ENCODE measurements around the gene CMTM3. TPM values are rescaled to one million over a fixed set of nuclear protein-coding genes. Genes with fewer than 3 reads are reported as not detected.

CMTM3 gene
- polyA plus RNA-seq, 1 of the 3 experiments (the other 2 are of a cell fraction): 69.4 TPM

GRCh38 chr16:66651474-66651765 is 46.9 kb downstream of the CMTM3 start:
- peaks cover 21% of the 10 kb centered on the region; the same call in 1 of the 2 replicates for H3K79me2 ChIP-seq (ENCODE audit: insufficient read depth)
- H3K9me2 ChIP-seq: no peaks in the 10 kb centered on the region
- TF ChIP-seq TCF12 (IDR thresholded peaks at IDR 0.05) (no peak), EP300 (IDR thresholded peaks at IDR 0.05; ENCODE audit: borderline replicate concordance in 1 of 2, low read depth in 1 of 2, low read length in 1 of 2) (no peak), USF2 (IDR thresholded peaks at IDR 0.05; ENCODE audit: borderline replicate concordance, low read depth, low read length) (no peak), SIN3A (IDR thresholded peaks at IDR 0.05; ENCODE audit: borderline replicate concordance, low read depth, low read length) (no peak), RAD21 (IDR thresholded peaks at IDR 0.05; ENCODE audit: low read length) (no peak), FOXJ3 (CRISPR knock-in tag; IDR thresholded peaks at IDR 0.05) (no peak), SMC3 (IDR thresholded peaks at IDR 0.05; ENCODE audit: low read depth, low read length) (no peak), CHD2 (IDR thresholded peaks at IDR 0.05; ENCODE audit: low read length, partially characterized antibody) (no peak), NRF1 (IDR thresholded peaks at IDR 0.05; ENCODE audit: low read depth, low read length) (no peak), ELF1 (IDR thresholded peaks at IDR 0.05) (no peak), YY1 (IDR thresholded peaks at IDR 0.05; ENCODE audit: low read depth) (no peak), FOSL2 (IDR thresholded peaks at IDR 0.05; ENCODE audit: borderline replicate concordance, low read depth) (no peak)
- no peaks in the 10 kb centered on the region for H3F3A ChIP-seq (replicated peaks; ENCODE audit: insufficient read depth)
- H3K9ac ChIP-seq: 0 out of 2 replicates have a peak overlapping the region, but pooled peaks have one; percentile 14
- ChIA-PET CTCF (interaction anchor here (0.6 to 2.5 kb wide), 52 partner anchors 8 to 244 kb away, joined by 3 to 66 read pairs (median 5); partner anchors contain the start of genes CKLF, CMTM3, CMTM4 and DYNC1LI2), POLR2A (interaction anchor here (1.7 kb wide), 1 partner anchor 9 kb away, joined by 7 read pairs; no protein-coding TSS in a partner anchor)
- WGBS (ENCODE audit: low lambda C conversion rate): 42% methylated on average over 2 of the region's 2 CpGs
- peak overlapping the region; percentile 38 to 46 for H3K4me3 ChIP-seq (ENCODE audit: low read depth in 2 of 2, low read length in 1 of 2)
- no peak overlapping the region; a peak in 1 of 4 replicates for H3K27ac ChIP-seq (ENCODE audit: low read depth in 2 of 2, low read length in 1 of 2)
- no peaks in the 10 kb centered on the region for H4K20me1 ChIP-seq (ENCODE audit: insufficient read depth)
- DNase-seq: no peak
- H3K9me3 ChIP-seq: no peaks in the 10 kb centered on the region
- peak overlapping the region; percentile 54; the same call in 1 of the 2 replicates for H2AFZ ChIP-seq (ENCODE audit: low read depth)
- H3K4me2 ChIP-seq: peak overlapping the region; percentile 63
- H3K4me1 ChIP-seq (ENCODE audit: control insufficient read depth in 1 of 2, insufficient read depth in 2 of 2, low read depth in 1 of 2, low read length in 1 of 2): peaks cover 4 to 6% of the 10 kb centered on the region in 2 experiments; a peak in 2 of 4 replicates
- H3K36me3 ChIP-seq (replicated peaks in 1 of 2; ENCODE audit: control insufficient read depth in 1 of 2, insufficient read depth in 2 of 2, low read length in 1 of 2): no peaks in the 10 kb centered on the region
- no peaks in the 10 kb centered on the region for H3K27me3 ChIP-seq (ENCODE audit: insufficient read depth)

GRCh38 chr16:66651965-66652364 is 47.5 kb downstream of the CMTM3 start:
- no peaks in the 10 kb centered on the region for H3K27me3 ChIP-seq (ENCODE audit: insufficient read depth)
- WGBS (ENCODE audit: low lambda C conversion rate): 100% methylated on average over 6 of the region's 6 CpGs
- H3K9ac ChIP-seq: no peak overlapping the region
- H3K9me2 ChIP-seq: no peaks in the 10 kb centered on the region
- peaks cover 4 to 6% of the 10 kb centered on the region in 2 experiments; a peak in 2 of 4 replicates for H3K4me1 ChIP-seq (ENCODE audit: control insufficient read depth in 1 of 2, insufficient read depth in 2 of 2, low read depth in 1 of 2, low read length in 1 of 2)
- no peaks in the 10 kb centered on the region for H3F3A ChIP-seq (replicated peaks; ENCODE audit: insufficient read depth)
- no peak overlapping the region for H3K4me2 ChIP-seq
- peaks cover 24% of the 10 kb centered on the region; the same call in 1 of the 2 replicates for H3K79me2 ChIP-seq (ENCODE audit: insufficient read depth)
- H3K27ac ChIP-seq (ENCODE audit: low read depth in 2 of 2, low read length in 1 of 2): no peak overlapping the region
- H3K9me3 ChIP-seq: no peaks in the 10 kb centered on the region
- POLR2A ChIA-PET: interaction anchor here (1.7 kb wide), 1 partner anchor 9 kb away, joined by 7 read pairs; no protein-coding TSS in a partner anchor
- no peak overlapping the region for H3K4me3 ChIP-seq (ENCODE audit: low read depth in 2 of 2, low read length in 1 of 2)
- DNase-seq: no peak
- H4K20me1 ChIP-seq (ENCODE audit: insufficient read depth): no peaks in the 10 kb centered on the region
- CTCF ChIA-PET: interaction anchor here (0.9 to 2.5 kb wide), 20 partner anchors 10 to 241 kb away, joined by 3 to 66 read pairs (median 10); partner anchors contain the start of genes CMTM3 and DYNC1LI2
- no peak overlapping the region for H2AFZ ChIP-seq (ENCODE audit: low read depth)
- no peaks in the 10 kb centered on the region for H3K36me3 ChIP-seq (replicated peaks in 1 of 2; ENCODE audit: control insufficient read depth in 1 of 2, insufficient read depth in 2 of 2, low read length in 1 of 2)
- TF ChIP-seq EP300 (IDR thresholded peaks at IDR 0.05; ENCODE audit: borderline replicate concordance in 1 of 2, low read depth in 1 of 2, low read length in 1 of 2): no peak
- TF ChIP-seq YY1 (IDR thresholded peaks at IDR 0.05; ENCODE audit: low read depth): no peak
- no peak for TF ChIP-seq CHD2 (IDR thresholded peaks at IDR 0.05; ENCODE audit: low read length, partially characterized antibody)
- TF ChIP-seq NRF1 (IDR thresholded peaks at IDR 0.05; ENCODE audit: low read depth, low read length): no peak
- no peak for TF ChIP-seq FOXJ3 (CRISPR knock-in tag; IDR thresholded peaks at IDR 0.05)
- no peak for TF ChIP-seq RCOR1 (IDR thresholded peaks at IDR 0.05; ENCODE audit: low read length)
- TF ChIP-seq ELF1 (IDR thresholded peaks at IDR 0.05): no peak
- no peak for TF ChIP-seq GATA2 (CRISPR knock-in tag; IDR thresholded peaks at IDR 0.05)
- no peak for TF ChIP-seq RXRA (IDR thresholded peaks at IDR 0.05; ENCODE audit: borderline replicate concordance, low read depth)
- TF ChIP-seq JUND (IDR thresholded peaks at IDR 0.05): no peak
- TF ChIP-seq USF1 (IDR thresholded peaks at IDR 0.05; ENCODE audit: borderline replicate concordance, low read depth): no peak
- no peak for TF ChIP-seq RFX5 (IDR thresholded peaks at IDR 0.05; ENCODE audit: low read length)
- TF ChIP-seq IRF3 (IDR thresholded peaks at IDR 0.05; ENCODE audit: low read depth, low read length): no peak
- TF ChIP-seq FOXM1 (IDR thresholded peaks at IDR 0.05; ENCODE audit: low read depth): no peak
- TF ChIP-seq TAF1 (IDR thresholded peaks at IDR 0.05; ENCODE audit: borderline replicate concordance, low read depth, low read length): no peak

Measured in SK-N-SH (cell line).